Testis (tissue), 3 donors: ENCODE data around the gene TIMP2. TPM values are rescaled to one million over a fixed set of nuclear protein-coding genes. Genes with fewer than 3 reads are reported as not detected.
"Not testable (repeated sequence)": the region's sequence is repeated elsewhere in the genome, so short reads cannot be mapped to it uniquely, and the experiment has no call there.

ENCODE experiments used
- DNase-seq: peaks from one replicate; pipeline ENCODE4 v3.0.0-alpha.2; 2019
- H3K27ac ChIP-seq, 2 donors: fragments of 200-600 bp; sonication (generic); one replicate each; pipeline ENCODE4 v1.5.1; 2019
- H3K27me3 ChIP-seq: fragments of 200-600 bp; sonication (generic); one replicate; pipeline ENCODE4 v1.5.1; 2019
- H3K36me3 ChIP-seq: fragments of 200-600 bp; sonication (generic); one replicate; pipeline ENCODE4 v1.5.1; 2017; ENCODE audit warnings: low read depth; ENCODE audit errors: missing control alignments
- H3K4me1 ChIP-seq: fragments of 200-600 bp; sonication (generic); one replicate; pipeline ENCODE4 v1.5.1; 2019
- H3K4me3 ChIP-seq, 2 donors: fragments of 200-600 bp; sonication (generic); one replicate each; pipeline ENCODE4 v1.5.1; 2017 to 2019
- H3K9me3 ChIP-seq: fragments of 200-600 bp; sonication (generic); one replicate; pipeline ENCODE4 v1.5.1; 2017
- CTCF ChIP-seq, 3 experiments: fragments of 450-650 bp in 2 of 3; fragments of 200-600 bp in 1 of 3; sonication (generic) in 1 of 3; IDR thresholded peaks; one replicate each; pipeline ENCODE4 v1.5.1; 2016 to 2019; ENCODE audit warnings: antibody characterized with exemption in 3 of 3, mild to moderate bottlenecking in 2 of 3, moderate library complexity in 1 of 3
- POLR2A ChIP-seq: fragments of 450-650 bp; IDR thresholded peaks from one replicate; pipeline ENCODE4 v1.6.1; 2017; ENCODE audit warnings: antibody characterized with exemption, mild to moderate bottlenecking, moderate library complexity
- WGBS, 2 donors: methylation state at CpG; one replicate each; pipeline ENCODE4 v1.1.5; 2018; 5-methylcytosine and 5-hydroxymethylcytosine counted together
- intact Hi-C: fragments of 100-400 bp; cut with DNase I; formaldehyde crosslinking; loops from one replicate; pipeline ENCODE4 v1.15.1; 2023; ENCODE audit warnings: low total_unique reads
- polyA plus RNA-seq: library from polyadenylated mRNA; stranded (reverse); fragments of 350-450 nt; fragmentation: Illumina TruSeq; extraction: RNeasy Lipid Tissue Mini Kit (QIAGEN cat#74804); gene quantifications from one replicate; pipeline ENCODE4 v1.2.3, GENCODE V29; 2014; ENCODE audit warnings: low read depth, low replicate concordance; ENCODE audit not compliant: insufficient read depth
- total RNA-seq, 2 donors: library from RNA; depleted of rRNA; stranded (reverse); fragments of >200 nt; gene quantifications; one replicate each; pipeline ENCODE4 v1.2.3, GENCODE V29; 2016

TIMP2 gene
- total and polyA plus RNA-seq, 3 donors from 2014 or later, result 262 to 482 (median 465) TPM

GRCh38 chr17:78947235-78948149 is 22.3 kb upstream of the TIMP2 start:
- intact Hi-C loops, result no loop called here
- no peaks in the 10 kb centered on the region for H3K27me3 ChIP-seq
- no peak overlapping the region for H3K4me3 ChIP-seq
- H3K27ac ChIP-seq, result peak overlapping the region; percentile 56 to 66
- H3K9me3 ChIP-seq, result no peaks in the 10 kb centered on the region
- peak; percentile 94 for DNase-seq
- H3K4me1 ChIP-seq, result peaks cover 21% of the 10 kb centered on the region
- WGBS, 2 donors, result 49 to 59% methylated on average over 13 to 18 of the region's 18 CpGs
- TF ChIP-seq CTCF (IDR thresholded peaks at IDR 0.05) (no peak), POLR2A (no peak)
- H3K36me3 ChIP-seq, result no peaks in the 10 kb centered on the region

GRCh38 chr17:78946631-78947030 is 21.4 kb upstream of the TIMP2 start:
- WGBS, 2 donors, result 84 to 89% methylated on average over 8 of the region's 8 CpGs
- no peak for DNase-seq
- Histone ChIP-seq H3K27me3 (no peaks in the 10 kb centered on the region), H3K27ac (no peak overlapping the region), H3K4me3 (no peak overlapping the region), H3K36me3 (no peaks in the 10 kb centered on the region), H3K4me1 (peaks cover 14% of the 10 kb centered on the region), H3K9me3 (no peaks in the 10 kb centered on the region)
- intact Hi-C loops, result no loop called here
- no peak for TF ChIP-seq CTCF (IDR thresholded peaks at IDR 0.05)
- no peak for TF ChIP-seq POLR2A

- no peak for TF ChIP-seq POLR2A
- 91 to 93% methylated on average over 7 of the region's 7 CpGs for WGBS, 2 donors
- peaks cover 14% of the 10 kb centered on the region for H3K4me1 ChIP-seq
- no peaks in the 10 kb centered on the region for H3K27me3 ChIP-seq
- DNase-seq, result no peak
- H3K36me3 ChIP-seq, result no peaks in the 10 kb centered on the region
- intact Hi-C loops, result no loop called here
- no peak overlapping the region for H3K4me3 ChIP-seq
- no peak overlapping the region for H3K27ac ChIP-seq
- no peaks in the 10 kb centered on the region for H3K9me3 ChIP-seq
Observed at GRCh38 chr17:78946131-78946530, 20.9 kb upstream of the TIMP2 start.

GRCh38 chr17:78945455-78945854 is 20.3 kb upstream of the TIMP2 start:
- H3K36me3 ChIP-seq, DNase-seq, H3K4me3 ChIP-seq, H3K27ac ChIP-seq, H3K27me3 ChIP-seq, intact Hi-C loops, H3K9me3 ChIP-seq: not testable (repeated sequence)
- H3K4me1 ChIP-seq, result peaks cover 17% of the 10 kb centered on the region
- WGBS, 2 donors, result 95 to 96% methylated on average over 12 of the region's 12 CpGs

- H3K4me1 ChIP-seq, result peaks cover 22% of the 10 kb centered on the region
- 77 to 80% methylated on average over 8 to 10 of the region's 10 CpGs for WGBS, 2 donors
- H3K27me3 ChIP-seq, result no peaks in the 10 kb centered on the region
- no peaks in the 10 kb centered on the region for H3K36me3 ChIP-seq
- no peak overlapping the region for H3K27ac ChIP-seq
- no peak overlapping the region for H3K4me3 ChIP-seq
- no peak for TF ChIP-seq POLR2A
- no peak for TF ChIP-seq CTCF (IDR thresholded peaks at IDR 0.05)
- no peak for DNase-seq
- H3K9me3 ChIP-seq, result no peaks in the 10 kb centered on the region
- intact Hi-C loops, result no loop called here
Observed at GRCh38 chr17:78944956-78945355, 19.8 kb upstream of the TIMP2 start.
